Hepatocyte (in vitro differentiated cells): Measurements from ENCODE around the gene RASSF7. TPM values are rescaled to one million over a fixed set of nuclear protein-coding genes. Genes with fewer than 3 reads are reported as not detected.

Source experiments
- DNase-seq: peaks from one replicate; pipeline ENCODE4 v3.0.0-alpha.2; 2016; ENCODE audit warnings: low spot score
- H2AFZ ChIP-seq: fragments of 200-600 bp; sonication (generic); 2 replicates; pipeline ENCODE4 v1.6.0; 2016; ENCODE audit warnings: antibody characterized with exemption, mild to moderate bottlenecking
- H3K27ac ChIP-seq: fragments of 200-600 bp; sonication (generic); 2 replicates; pipeline ENCODE4 v1.5.1; 2016; ENCODE audit warnings: mild to moderate bottlenecking
- H3K27me3 ChIP-seq: fragments of 200-600 bp; sonication (generic); 2 replicates; pipeline ENCODE4 v1.6.1; 2016
- H3K36me3 ChIP-seq: fragments of 200-600 bp; sonication (generic); replicated peaks from 2 replicates; pipeline ENCODE4 v1.5.1; 2016; ENCODE audit warnings: low read depth; ENCODE audit not compliant: insufficient read depth
- H3K4me1 ChIP-seq: fragments of 200-600 bp; sonication (generic); 2 replicates; pipeline ENCODE4 v1.5.1; 2016; ENCODE audit warnings: mild to moderate bottlenecking, moderate library complexity; ENCODE audit not compliant: insufficient read depth
- H3K4me2 ChIP-seq: fragments of 200-600 bp; sonication (generic); 2 replicates; pipeline ENCODE4 v1.6.0; 2016
- H3K4me3 ChIP-seq: fragments of 200-600 bp; sonication (generic); 2 replicates; pipeline ENCODE4 v1.5.1; 2016; ENCODE audit warnings: mild to moderate bottlenecking
- H3K79me2 ChIP-seq: fragments of 200-600 bp; sonication (generic); 2 replicates; pipeline ENCODE4 v1.6.0; 2017; ENCODE audit warnings: mild to moderate bottlenecking
- H3K9me2 ChIP-seq: fragments of 200-600 bp; sonication (generic); replicated peaks from 2 replicates; pipeline ENCODE4 v1.6.0; 2017; ENCODE audit warnings: mild to moderate bottlenecking; ENCODE audit not compliant: insufficient read depth
- H3K9me3 ChIP-seq: fragments of 200-600 bp; sonication (generic); 2 replicates; pipeline ENCODE4 v1.5.1; 2016; ENCODE audit warnings: low read depth, mild to moderate bottlenecking
- H4K20me1 ChIP-seq: fragments of 200-600 bp; sonication (generic); 2 replicates; pipeline ENCODE4 v1.6.0; 2016; ENCODE audit warnings: mild to moderate bottlenecking; ENCODE audit not compliant: insufficient read depth, poor library complexity, severe bottlenecking
- EZH2 ChIP-seq: fragments of 200-600 bp; sonication (generic); IDR thresholded peaks from 2 replicates; pipeline ENCODE4 v1.6.1; 2016; ENCODE audit warnings: antibody characterized with exemption, mild to moderate bottlenecking, borderline replicate concordance
- EZH2phosphoT487 ChIP-seq: fragments of 200-600 bp; sonication (generic); IDR thresholded peaks from one replicate; pipeline ENCODE4 v1.6.1; 2018; ENCODE audit warnings: antibody characterized with exemption, mild to moderate bottlenecking, low read depth, moderate library complexity; ENCODE audit not compliant: unreplicated experiment, severe bottlenecking
- WGBS: methylation state at CpG from one replicate; pipeline ENCODE4 v1.1.6; 2016; ENCODE audit warnings: low lambda C conversion rate; ENCODE audit errors: missing lambda C conversion rate; 5-methylcytosine and 5-hydroxymethylcytosine counted together
- polyA plus RNA-seq: library from polyadenylated mRNA; unstranded; fragments of >200 nt; fragmentation: Nextera tagmentation; extraction: Ambion mirVana; gene quantifications from 2 replicates; pipeline ENCODE4 v1.2.1, GENCODE V29; 2016
- total RNA-seq: library from RNA; depleted of rRNA; stranded (reverse); fragments of >200 nt; gene quantifications from 2 replicates; pipeline ENCODE4 v1.2.3, GENCODE V29; 2014
- TF ChIP-seq, protein P1 (sequence below): fragments of 200-600 bp; sonication (generic); IDR thresholded peaks from 2 replicates; pipeline ENCODE4 v1.5.1; 2016; ENCODE audit warnings: antibody characterized with exemption, mild to moderate bottlenecking; ENCODE audit not compliant: poor library complexity

RASSF7 gene
- total and polyA plus RNA-seq, 2 experiments from 2014 or later, result 75.8 to 104 TPM

DNA sequence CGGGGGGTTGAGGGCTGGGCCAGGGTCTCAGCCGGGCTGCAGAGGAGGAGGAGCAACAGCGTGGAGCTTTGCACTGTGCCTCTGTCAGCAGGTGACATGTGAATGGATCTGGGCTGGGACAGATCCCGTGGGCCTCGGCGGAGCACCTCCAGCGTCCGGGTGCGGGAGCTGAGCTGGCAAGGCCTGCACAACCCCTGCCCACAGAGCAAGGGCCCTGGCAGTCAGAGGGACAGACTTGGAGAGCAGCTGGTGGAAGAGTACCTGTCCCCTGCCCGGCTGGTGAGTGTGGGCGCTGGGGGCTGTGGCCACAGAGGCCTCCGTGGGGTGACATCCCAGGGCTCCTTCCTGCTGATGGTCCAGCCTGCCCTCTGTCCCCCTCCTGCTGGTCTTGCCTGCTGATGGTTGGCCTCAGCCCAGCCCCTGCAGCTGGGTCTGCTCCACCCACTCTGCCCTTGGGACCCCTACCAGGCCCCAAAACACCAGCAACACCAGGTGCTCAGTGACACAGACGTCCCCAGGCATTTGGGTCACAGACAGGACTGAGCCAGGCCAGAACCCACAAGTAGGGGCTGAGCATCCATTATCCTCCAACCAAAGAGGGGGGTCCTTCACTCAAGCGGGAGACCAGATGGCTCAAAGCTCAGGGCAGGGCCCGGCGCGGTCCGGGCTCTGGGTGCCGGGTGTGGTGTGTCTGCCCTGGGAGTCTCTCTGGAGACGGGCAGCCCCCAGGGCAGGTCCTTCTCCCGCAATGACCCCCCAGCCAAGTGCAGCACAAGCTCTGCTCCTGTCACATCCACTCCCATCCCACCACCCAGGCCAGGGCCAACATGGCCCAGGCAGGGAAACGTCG is 20.0 kb upstream of the RASSF7 start:
- DNase-seq, result peak; percentile 2
- Histone ChIP-seq H3K4me3 (no peak overlapping the region), H3K4me2 (no peak overlapping the region), H4K20me1 (no peaks in the 10 kb centered on the region), H3K4me1 (peaks cover 20% of the 10 kb centered on the region), H2AFZ (no peak overlapping the region), H3K27ac (no peak overlapping the region), H3K79me2 (no peaks in the 10 kb centered on the region), H3K9me3 (no peaks in the 10 kb centered on the region), H3K27me3 (no peaks in the 10 kb centered on the region), H3K9me2 (no peaks in the 10 kb centered on the region), H3K36me3 (no peaks in the 10 kb centered on the region)
- TF ChIP-seq EZH2, result no peak
- TF ChIP-seq EZH2phosphoT487, result no peak
- TF ChIP-seq, protein P1, sequence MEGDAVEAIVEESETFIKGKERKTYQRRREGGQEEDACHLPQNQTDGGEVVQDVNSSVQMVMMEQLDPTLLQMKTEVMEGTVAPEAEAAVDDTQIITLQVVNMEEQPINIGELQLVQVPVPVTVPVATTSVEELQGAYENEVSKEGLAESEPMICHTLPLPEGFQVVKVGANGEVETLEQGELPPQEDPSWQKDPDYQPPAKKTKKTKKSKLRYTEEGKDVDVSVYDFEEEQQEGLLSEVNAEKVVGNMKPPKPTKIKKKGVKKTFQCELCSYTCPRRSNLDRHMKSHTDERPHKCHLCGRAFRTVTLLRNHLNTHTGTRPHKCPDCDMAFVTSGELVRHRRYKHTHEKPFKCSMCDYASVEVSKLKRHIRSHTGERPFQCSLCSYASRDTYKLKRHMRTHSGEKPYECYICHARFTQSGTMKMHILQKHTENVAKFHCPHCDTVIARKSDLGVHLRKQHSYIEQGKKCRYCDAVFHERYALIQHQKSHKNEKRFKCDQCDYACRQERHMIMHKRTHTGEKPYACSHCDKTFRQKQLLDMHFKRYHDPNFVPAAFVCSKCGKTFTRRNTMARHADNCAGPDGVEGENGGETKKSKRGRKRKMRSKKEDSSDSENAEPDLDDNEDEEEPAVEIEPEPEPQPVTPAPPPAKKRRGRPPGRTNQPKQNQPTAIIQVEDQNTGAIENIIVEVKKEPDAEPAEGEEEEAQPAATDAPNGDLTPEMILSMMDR, result no peak
- 91% methylated on average over 20 of the region's 23 CpGs for WGBS

DNA sequence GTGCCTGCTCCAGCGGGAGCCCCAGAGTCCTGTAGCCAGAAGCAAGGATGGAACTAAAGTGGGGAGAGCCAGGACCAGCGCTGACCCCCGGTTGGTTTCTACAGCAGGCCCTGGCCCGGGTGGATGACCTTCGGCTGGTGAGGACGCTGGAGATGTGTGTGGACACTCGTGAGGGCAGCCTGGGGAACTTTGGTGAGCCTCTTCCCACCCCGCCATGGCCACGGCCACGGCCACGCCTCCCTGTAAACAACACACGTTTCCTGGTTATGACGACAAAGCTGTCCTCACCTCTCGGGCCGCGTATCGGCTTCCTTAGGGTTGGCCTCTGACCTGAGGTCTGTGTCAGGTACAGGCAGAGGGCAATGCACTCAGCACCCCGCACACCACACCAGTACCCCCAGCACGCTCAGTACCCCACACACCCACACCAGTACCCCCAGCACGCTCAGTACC is 19.3 kb upstream of the RASSF7 start:
- H3K9me3 ChIP-seq, result no peaks in the 10 kb centered on the region
- H3K4me2 ChIP-seq, result no peak overlapping the region
- no peak overlapping the region for H3K27ac ChIP-seq
- no peak overlapping the region for H3K4me3 ChIP-seq
- peaks cover 14% of the 10 kb centered on the region for H3K4me1 ChIP-seq
- H3K27me3 ChIP-seq, result no peaks in the 10 kb centered on the region
- H3K36me3 ChIP-seq, result no peaks in the 10 kb centered on the region
- WGBS, result 95% methylated on average over 17 of the region's 20 CpGs
- H3K79me2 ChIP-seq, result no peaks in the 10 kb centered on the region
- H4K20me1 ChIP-seq, result no peaks in the 10 kb centered on the region
- TF ChIP-seq EZH2phosphoT487 (no peak), EZH2 (no peak)
- TF ChIP-seq, protein P1, result no peak
- DNase-seq, result no peak
- no peak overlapping the region for H2AFZ ChIP-seq
- no peaks in the 10 kb centered on the region for H3K9me2 ChIP-seq

DNA sequence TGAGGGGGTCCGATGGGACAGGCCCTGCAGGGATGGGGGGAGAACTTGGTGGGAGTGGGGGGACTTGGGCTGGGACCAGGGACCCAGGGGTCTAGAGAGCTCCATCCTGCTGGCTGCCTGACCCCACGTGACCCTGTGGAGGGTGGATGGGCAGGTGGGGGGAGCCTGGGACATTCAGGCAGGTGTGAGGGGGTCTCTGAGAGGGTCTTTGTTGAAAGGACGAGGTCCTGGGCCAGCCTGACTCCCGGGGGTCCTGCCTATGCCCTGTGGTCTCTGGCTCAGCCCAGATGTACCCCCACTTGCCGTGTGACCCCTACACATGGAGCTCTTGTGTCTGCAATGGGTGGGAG is 16.0 kb upstream of the RASSF7 start:
- H3K27me3 ChIP-seq, result no peaks in the 10 kb centered on the region
- H3K36me3 ChIP-seq, result no peaks in the 10 kb centered on the region
- no peak overlapping the region for H3K4me2 ChIP-seq
- WGBS, result 89% methylated on average over 5 of the region's 5 CpGs
- no peak for DNase-seq
- no peak overlapping the region for H3K27ac ChIP-seq
- no peak overlapping the region for H3K4me3 ChIP-seq
- no peaks in the 10 kb centered on the region for H4K20me1 ChIP-seq
- TF ChIP-seq EZH2, result no peak
- TF ChIP-seq EZH2phosphoT487, result no peak
- TF ChIP-seq, protein P1, result no peak
- no peaks in the 10 kb centered on the region for H3K4me1 ChIP-seq
- H2AFZ ChIP-seq, result no peak overlapping the region
- no peaks in the 10 kb centered on the region for H3K9me3 ChIP-seq
- H3K79me2 ChIP-seq, result no peaks in the 10 kb centered on the region
- H3K9me2 ChIP-seq, result no peaks in the 10 kb centered on the region
